Measurements from ENCODE around the gene ICA1.

ICA1 gene

DNA sequence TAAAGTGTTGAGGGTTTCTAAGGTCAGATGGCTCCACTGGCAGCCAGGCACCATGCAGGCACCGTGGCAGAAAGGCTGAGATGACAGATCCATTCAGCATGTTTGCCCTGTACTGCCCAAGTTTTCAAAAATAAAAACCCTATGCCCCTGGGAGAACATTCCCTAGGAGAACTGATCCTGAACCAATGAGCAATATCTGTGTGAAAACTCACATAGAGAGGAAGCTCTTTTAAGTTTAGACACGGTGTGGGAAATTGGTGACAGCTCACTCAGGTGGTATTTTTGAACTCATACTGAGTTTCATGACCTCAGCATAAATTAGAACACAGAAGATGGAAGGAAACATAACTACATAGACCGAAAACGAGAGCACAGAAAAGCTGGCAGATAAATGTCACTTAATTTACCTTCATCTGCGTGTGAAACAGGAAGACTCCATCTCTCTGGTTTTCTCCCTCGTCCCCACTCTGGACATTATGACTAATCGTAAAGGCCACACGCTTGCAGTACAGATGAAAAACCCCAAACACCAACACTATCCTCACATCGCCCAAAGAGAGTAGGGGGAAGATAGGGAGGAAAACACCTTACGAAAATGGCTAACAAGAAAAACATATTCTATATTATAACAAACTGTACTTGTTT, 127.8 kb downstream of the ICA1 start:
- DNase-seq, result no peak

GRCh38 chr7:8133188-8133848, 128.6 kb downstream of the ICA1 start:
- DNase-seq, result no peak

DNA sequence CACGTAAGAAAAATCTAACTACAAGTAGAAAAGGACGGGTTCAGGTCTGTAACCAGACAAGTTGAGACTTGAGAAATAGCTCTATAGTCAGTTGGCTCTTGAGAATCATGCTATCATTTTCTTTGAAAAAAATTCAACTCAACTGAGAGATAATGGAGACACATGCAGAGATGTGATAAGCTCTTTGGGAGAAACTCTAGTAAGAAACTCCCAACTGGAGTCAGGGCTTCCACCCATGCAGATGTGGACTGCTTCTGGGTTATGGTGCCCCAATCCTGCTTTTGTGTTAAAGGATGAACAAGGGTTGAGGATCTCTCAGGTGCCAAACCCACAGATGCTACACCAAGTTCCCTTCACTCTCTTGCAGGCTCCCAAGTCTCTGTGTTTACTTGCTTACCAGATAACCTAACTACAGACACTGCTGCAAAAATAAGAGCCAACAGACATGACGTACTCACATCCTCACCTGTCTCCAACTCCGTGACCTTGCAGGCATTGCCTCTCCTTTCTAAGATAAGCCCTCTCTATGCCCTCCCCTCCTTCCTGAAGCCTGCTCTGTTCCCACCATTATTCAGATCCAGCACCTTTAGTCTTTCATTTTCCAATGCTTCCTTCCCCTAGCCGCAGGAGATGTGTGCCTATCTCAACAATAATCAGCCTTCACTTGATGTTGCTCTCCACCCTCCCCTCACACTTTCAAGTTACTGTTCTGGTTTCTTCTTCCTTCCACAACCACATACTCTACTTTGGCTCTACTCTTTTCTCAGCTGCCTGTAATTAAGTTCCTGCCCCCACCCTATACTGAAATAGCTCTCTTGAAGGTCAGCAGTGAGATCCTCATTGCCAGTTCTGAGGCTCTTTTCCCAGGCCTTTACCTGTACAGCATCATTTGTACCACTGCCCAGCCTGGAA, 130.0 kb downstream of the ICA1 start:
- no peak for DNase-seq

GRCh38 chr7:8130663-8131062, 131.3 kb downstream of the ICA1 start:
- DNase-seq, result no peak

- no peak for DNase-seq
Measured at GRCh38 chr7:8129318-8129659, 132.7 kb downstream of the ICA1 start.

- no peak for DNase-seq
Measured at GRCh38 chr7:8128449-8129317, 133.3 kb downstream of the ICA1 start.

DNA sequence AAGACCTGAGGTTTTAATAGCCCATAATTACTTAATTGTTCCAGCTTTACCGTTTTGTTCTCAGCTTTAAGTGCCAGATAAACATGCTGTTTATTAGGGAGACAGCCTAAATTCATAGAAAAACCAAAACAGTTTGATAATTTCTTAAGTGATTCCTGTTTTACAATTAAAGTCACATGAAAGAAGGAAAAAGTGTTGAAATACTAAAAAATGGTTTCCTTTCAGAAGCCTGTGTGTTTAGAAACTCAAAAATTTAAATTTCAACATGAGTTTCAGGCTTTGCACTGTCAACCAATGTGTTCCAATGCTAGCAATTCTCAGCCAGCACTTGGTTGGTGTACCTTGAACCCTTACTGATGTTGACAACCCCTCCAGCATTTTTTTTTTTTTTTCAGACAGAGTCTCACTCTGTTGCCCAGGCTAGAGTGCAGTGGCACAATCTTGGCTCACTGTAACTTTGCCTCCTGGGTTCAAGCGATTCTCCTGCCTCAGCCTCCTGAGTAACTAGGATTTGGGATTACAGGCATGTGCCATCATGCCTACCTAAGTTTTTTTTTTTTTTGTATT, 135.3 kb downstream of the ICA1 start:
- no peak for DNase-seq

DNA sequence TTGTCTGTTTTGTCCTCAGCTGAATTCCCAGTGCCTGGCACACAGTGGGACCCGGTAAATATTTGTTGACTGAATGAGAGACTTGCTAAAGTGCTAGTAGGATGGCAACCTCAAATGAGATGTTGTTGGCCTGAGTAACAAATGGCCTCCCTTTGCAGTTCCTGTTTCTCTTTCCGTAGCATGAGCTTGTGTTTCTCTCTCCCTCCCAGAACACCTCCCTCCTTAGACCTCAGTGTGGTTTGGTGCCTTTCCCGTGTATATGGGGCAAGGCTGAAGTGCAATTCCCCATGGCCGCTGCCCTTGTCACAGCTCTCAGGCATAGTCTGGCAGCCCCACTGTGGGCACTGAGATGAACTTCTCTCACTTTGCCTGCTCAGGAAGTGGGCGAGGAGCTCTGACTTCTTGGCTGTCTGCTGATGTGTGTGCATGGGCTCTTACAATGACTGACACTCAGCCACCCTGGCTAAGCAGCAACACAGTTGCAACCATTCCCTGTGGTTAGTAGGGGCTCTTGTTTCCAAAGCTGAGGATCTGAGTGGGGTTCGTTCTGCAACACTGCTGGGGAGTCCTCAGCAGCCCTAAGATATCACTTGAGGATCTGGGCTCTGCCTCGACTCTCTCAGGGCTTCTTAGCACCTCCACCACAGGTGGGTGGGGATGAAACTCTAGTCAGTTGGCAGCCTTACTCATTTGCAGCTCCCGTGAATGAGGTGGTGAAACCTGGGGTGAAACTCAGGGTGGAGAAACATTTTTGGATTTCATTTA, 136.1 kb downstream of the ICA1 start:
- no peak for DNase-seq

GRCh38 chr7:8121243-8121642, 140.7 kb downstream of the ICA1 start:
- DNase-seq, result peak in 6 of 58 donors; percentile 5 to 41 (median 23)

GRCh38 chr7:8120390-8121058, 141.4 kb downstream of the ICA1 start:
- no peak for DNase-seq

- DNase-seq, result no peak
Measured at GRCh38 chr7:8119262-8119661, 142.7 kb downstream of the ICA1 start.

- no peak for DNase-seq
Measured at GRCh38 chr7:8117195-8117594, 144.8 kb downstream of the ICA1 start.

DNA sequence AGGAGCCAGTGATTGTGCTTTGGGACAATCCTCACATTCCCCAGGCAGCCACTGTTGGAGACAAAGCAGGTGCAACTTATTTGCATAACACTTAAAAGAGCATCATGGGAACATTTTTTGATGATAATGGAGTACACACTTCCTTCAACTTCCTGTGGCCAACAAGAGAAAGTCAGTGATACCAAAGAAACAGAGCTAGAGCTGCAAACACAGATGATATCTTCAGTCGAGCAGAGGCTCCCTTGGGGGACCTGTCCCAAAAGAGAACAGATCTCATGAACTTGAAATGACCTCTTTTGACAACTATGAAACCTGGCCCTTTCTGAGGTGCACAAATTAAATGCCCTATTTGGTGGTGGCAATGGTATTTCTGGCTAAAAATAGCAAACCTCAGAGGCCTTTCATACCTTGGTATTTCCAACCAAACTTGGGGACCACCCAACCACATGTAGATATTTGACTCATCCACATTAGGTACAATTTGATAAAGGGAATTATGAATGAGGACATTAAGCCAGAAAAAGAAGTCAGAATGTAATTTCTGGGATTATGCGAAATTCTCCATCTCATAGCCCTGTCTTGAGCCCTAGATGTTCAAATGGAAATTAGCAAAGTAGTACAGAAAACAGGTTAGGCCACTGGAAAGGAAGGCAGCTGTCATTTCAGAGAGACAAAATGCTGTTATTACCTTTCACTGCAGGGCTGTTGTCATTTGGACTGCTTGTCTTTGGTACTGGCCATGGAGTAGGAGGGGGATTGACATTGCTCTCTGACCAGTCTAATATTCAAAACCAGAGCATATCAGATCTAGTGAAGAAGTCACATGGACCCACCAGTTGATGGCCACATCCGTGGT, 146.2 kb downstream of the ICA1 start:
- no peak for DNase-seq

- DNase-seq, result no peak
Measured at GRCh38 chr7:8114175-8114574, 147.8 kb downstream of the ICA1 start.

- peak in 2 of 58 donors; percentile 6 to 11 for DNase-seq
Measured at GRCh38 chr7:8113184-8113583, 148.8 kb downstream of the ICA1 start.

GRCh38 chr7:8112685-8113084, 149.3 kb downstream of the ICA1 start:
- no peak for DNase-seq

- no peak for DNase-seq
Measured at GRCh38 chr7:8111282-8111960, 150.5 kb downstream of the ICA1 start.
